Measurements from ENCODE around the gene TMEM260. TPM values are rescaled to one million over a fixed set of nuclear protein-coding genes. Genes with fewer than 3 reads are reported as not detected.
"Not testable (repeated sequence)": the region's sequence is repeated elsewhere in the genome, so short reads cannot be mapped to it uniquely, and the experiment has no call there.

TMEM260 gene
- polyA plus RNA-seq, 3 donors, result 4.8 to 5.2 (median 5.1) TPM

DNA sequence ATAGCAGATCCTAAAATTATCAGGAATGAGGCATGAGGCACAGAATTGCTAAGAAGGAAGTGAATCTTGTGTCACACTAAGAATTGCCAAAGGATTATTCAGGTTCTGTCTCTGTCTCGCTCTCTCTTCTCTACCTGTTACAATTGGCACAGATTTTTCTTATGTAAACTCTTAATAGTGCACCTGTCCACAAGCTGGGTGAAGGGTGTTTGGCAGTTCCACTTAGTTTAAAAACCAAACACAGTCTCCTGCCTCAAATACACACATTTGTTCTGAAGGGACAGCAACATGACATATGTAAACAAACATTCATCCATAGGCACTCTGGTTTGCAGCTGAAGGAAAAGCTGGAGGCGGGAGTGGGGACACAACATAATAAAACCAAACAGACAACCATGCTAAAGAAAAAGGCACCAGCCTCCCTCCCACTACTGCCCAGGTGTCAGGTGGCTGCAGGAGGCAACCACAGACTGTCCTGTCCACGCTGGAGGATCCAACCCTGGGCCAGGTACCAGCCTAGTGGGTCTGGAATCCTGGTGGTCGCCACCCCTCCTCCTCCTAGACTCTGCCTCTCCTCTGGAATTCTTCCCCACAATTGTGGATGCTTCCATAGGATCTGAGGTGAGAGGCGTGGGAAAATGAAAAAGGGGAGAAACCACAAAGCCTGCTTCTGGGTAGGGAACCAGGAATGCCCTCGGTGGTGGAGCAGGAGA lies 81.2 kb downstream of the TMEM260 start:
- 55 to 67% (median 63%) methylated on average over 5 to 6 of the region's 6 CpGs for WGBS, 3 donors
- H3K27ac ChIP-seq (ENCODE audit: low read depth, low read length), result no peak overlapping the region

- 64 to 86% (median 68%) methylated on average over 1 of the region's 1 CpG for WGBS, 3 donors
- H3K27ac ChIP-seq (ENCODE audit: low read depth, low read length), result no peak overlapping the region
These were observed 81.9 kb downstream of the TMEM260 start for GRCh38 chr14:56661478-56661877.

DNA sequence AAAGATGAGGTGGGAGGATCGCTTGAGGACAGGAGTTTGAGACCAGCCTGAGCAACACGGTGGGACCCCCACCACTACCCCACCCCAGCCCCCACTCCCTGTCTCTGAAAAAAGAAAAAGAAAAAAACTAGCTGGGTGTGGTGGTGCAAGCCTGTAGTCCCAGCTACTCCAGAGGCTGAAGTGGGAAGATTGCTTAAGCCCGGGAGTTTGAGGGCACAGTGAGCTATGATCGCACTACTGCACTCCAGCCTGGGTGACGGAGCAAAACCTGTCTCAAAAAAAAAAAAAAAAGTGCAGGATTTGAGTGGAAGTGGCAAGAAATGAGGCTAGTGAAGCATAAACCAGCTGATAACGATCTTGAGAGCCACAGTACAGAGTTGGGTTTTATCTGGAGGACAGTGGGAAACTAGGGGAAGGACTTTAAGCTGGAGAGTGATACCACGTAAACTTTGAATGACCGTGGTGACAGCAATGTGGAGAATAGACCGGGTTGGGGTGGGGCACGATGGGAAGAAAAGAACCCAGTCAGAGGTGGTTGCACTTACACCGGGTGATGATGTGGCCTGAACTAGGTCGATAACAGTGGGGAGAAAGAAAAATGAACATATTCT lies 85.3 kb downstream of the TMEM260 start:
- H3K27ac ChIP-seq (ENCODE audit: low read depth, low read length), result no peak overlapping the region
- 73 to 87% (median 79%) methylated on average over 12 of the region's 12 CpGs for WGBS, 3 donors

- no peak overlapping the region for H3K27ac ChIP-seq (ENCODE audit: low read depth, low read length)
- WGBS, 3 donors, result 74 to 93% (median 93%) methylated on average over 7 of the region's 7 CpGs
These were observed 86.7 kb downstream of the TMEM260 start for GRCh38 chr14:56666294-56666693.

DNA sequence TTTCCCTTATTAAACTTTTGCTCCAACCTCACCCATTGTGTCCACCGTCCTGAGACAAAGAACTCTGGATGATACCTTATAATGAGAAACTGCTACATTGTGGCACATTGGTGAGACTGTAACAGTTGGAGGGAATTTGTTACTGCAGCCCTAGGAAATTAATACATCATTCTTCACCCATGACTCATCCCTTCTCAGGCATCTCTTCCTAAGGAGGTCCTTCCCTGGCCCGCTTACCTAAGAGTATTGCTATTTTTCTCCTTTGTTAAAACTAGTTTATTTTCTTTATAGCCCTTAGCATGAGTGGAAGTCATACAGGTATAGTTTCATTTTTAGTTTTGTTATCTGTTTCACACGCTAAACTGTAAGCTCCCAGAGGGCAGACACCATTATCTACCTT lies 87.1 kb downstream of the TMEM260 start:
- 62 to 92% (median 75%) methylated on average over 3 of the region's 3 CpGs for WGBS, 3 donors

DNA sequence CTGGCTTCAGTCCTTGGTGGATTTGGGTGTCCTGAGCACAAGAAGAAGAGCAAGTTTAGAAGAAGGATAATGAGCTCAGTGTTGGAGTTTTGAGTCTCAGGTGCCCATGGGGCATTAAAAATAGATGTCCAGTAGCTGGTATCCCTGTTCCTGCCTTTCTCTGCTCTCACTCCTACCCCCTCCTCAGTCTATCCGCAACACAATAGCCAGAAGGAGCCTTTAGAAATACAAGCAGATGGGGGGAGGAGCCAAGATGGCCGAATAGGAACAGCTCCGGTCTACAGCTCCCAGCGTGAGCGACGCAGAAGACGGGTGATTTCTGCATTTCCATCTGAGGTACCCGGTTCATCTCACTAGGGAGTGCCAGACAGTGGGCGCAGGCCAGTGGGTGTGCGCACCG lies 87.7 kb downstream of the TMEM260 start:
- 67 to 94% (median 75%) methylated on average over 5 to 7 of the region's 11 CpGs for WGBS, 3 donors
- H3K27ac ChIP-seq (ENCODE audit: low read depth, low read length), result not testable (repeated sequence)

More for the DNA sequence above, 87.1 kb downstream of the TMEM260 start:
- no peak overlapping the region for H3K27ac ChIP-seq (ENCODE audit: low read depth, low read length)

GRCh38 chr14:56676042-56676441 lies 96.4 kb downstream of the TMEM260 start:
- 50 to 78% (median 59%) methylated on average over 5 of the region's 5 CpGs for WGBS, 3 donors

GRCh38 chr14:56678838-56679237 lies 99.2 kb downstream of the TMEM260 start:
- WGBS, 3 donors, result 80 to 88% (median 83%) methylated on average over 3 of the region's 3 CpGs
- H3K27ac ChIP-seq (ENCODE audit: low read depth, low read length), result no peak overlapping the region

More at GRCh38 chr14:56676042-56676441, 96.4 kb downstream of the TMEM260 start:
- H3K27ac ChIP-seq (ENCODE audit: low read depth, low read length), result no peak overlapping the region

DNA sequence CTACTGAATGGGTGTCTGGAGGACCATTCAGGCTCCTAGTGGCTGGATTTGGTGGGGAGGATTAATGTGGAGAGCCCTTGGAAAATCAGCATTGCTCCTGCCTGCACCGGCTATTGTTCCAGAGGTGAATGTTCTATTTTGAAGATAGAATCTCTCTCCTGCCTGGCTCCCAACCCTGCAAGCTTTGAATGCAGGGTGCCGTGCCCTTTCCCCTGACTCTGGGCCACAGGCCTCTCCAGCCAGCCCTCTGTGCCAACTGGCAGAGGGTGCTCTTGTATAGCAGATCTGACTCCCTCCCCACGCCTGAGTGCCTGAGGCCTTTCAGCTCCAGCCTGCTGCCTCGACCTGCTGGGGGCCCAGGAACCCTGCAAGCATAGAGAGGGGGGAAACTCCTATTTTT lies 106.8 kb downstream of the TMEM260 start:
- H3K27ac ChIP-seq (ENCODE audit: low read depth, low read length), result no peak overlapping the region
- WGBS, 3 donors, result 48 to 56% (median 53%) methylated on average over 4 of the region's 4 CpGs

- no peak overlapping the region for H3K27ac ChIP-seq (ENCODE audit: low read depth, low read length)
- WGBS, 3 donors, result 58 to 75% (median 73%) methylated on average over 8 of the region's 8 CpGs
These were observed 107.5 kb downstream of the TMEM260 start for GRCh38 chr14:56687123-56687522.

DNA sequence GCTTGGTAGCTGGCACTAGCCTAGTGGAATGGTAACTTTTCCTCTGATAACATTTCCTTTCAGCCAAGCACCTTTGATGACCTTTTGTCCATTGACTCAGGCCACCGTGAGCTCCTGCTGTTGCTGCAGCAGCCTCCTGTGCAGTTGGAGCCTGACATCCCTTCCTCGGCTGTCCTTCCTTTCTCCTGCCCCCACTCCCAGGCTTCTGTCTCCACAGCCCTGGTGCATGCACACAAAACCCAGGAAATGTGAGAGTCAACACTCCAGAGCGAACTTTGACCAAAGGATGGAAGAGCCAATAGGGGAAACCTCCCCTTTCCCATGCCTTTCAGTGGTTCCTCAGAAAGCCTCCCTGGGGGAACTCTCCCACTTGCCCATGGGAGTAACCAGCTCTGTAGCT lies 115.0 kb downstream of the TMEM260 start:
- WGBS, 3 donors, result 69 to 82% (median 78%) methylated on average over 3 of the region's 3 CpGs
- H3K27ac ChIP-seq (ENCODE audit: low read depth, low read length), result no peak overlapping the region

DNA sequence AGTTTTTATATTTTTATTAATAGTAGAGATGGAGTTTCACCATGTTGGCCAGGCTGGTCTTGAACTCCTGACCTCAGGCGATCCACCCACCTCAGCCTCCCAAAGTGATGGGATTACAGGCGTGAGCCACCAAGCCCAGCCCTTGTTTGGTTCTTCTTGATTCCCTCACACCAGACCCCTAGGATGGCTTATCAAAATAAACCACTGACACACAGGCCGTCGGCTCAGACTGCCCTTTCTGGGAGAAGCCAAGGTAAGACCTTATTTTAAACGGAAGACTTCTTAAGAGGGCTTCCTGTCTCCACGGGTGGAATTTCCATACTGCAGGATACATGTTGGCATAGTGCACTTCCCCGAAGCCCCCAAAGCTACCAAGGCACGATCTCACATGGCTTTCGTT lies 115.6 kb downstream of the TMEM260 start:
- 77 to 83% (median 79%) methylated on average over 9 of the region's 9 CpGs for WGBS, 3 donors
- not testable (repeated sequence) for H3K27ac ChIP-seq (ENCODE audit: low read depth, low read length)

Other genes with a start within 250 kb of the TMEM260 start
- gene OTX2, start 230.7 kb downstream of the TMEM260 start, polyA plus RNA-seq, result not detected